B cell (primary cell): ENCODE results near the gene CHCHD6. TPM values are rescaled to one million over a fixed set of nuclear protein-coding genes. Genes with fewer than 3 reads are reported as not detected.

Experiments
- ATAC-seq: fragments of 200-7000 bp; cut with Tn5 transposase; one replicate; pipeline ENCODE4 v1.10.0; 2021; ENCODE audit warnings: low read depth, mild to moderate bottlenecking, moderate number of reproducible peaks, moderate library complexity
- CTCF ChIA-PET: fragments of 350-600 bp; sonication (Branson Sonifier 250); formaldehyde crosslinking; loops from one replicate; lab custom pipeline; 2021; ENCODE audit warnings: antibody characterized with exemption, inconsistent platforms; lab: Charles Lee
- POLR2A ChIA-PET: fragments of 350-600 bp; sonication (Branson Sonifier 250); formaldehyde crosslinking; loops from one replicate; lab custom pipeline; 2021; ENCODE audit warnings: antibody characterized with exemption; lab: Charles Lee
- DNase-seq: peaks from one replicate; pipeline ENCODE4 v3.0.0; 2013
- H2AFZ ChIP-seq: 2 replicates; pipeline ENCODE4 v1.6.1; 2012; ENCODE audit warnings: mild to moderate bottlenecking, low read depth, low read length; ENCODE audit not compliant: insufficient read depth, poor library complexity, severe bottlenecking
- H3K27ac ChIP-seq, 2 donors: 1 replicate in 1 of 2; 2 replicates in 1 of 2; pipeline ENCODE4 v1.5.1; 2012 to 2013; ENCODE audit warnings: low read length in 2 of 2, mild to moderate bottlenecking in 2 of 2, moderate library complexity in 1 of 2
- H3K27me3 ChIP-seq, 4 experiments: fragments of 200-600 bp in 1 of 4; sonication (generic) in 1 of 4; replicated peaks in 1 of 4; 1 replicate in 2 of 4; 2 replicates in 2 of 4; pipeline versions ENCODE4 v1.6.1 to v1.7.0; 2013 to 2016; ENCODE audit warnings: low read length in 3 of 4, mild to moderate bottlenecking in 2 of 4, mixed read lengths in 1 of 4, moderate library complexity in 1 of 4; ENCODE audit not compliant: insufficient read depth in 4 of 4, control insufficient read depth in 3 of 4; ENCODE audit errors: control extremely low read depth in 1 of 4
- H3K36me3 ChIP-seq, 2 experiments: replicated peaks in 1 of 2; 1 replicate in 1 of 2; 2 replicates in 1 of 2; pipeline versions ENCODE4 v1.6.1 to v1.7.1; 2013; ENCODE audit warnings: low read length in 1 of 2; ENCODE audit not compliant: insufficient read depth in 2 of 2, control insufficient read depth in 1 of 2; ENCODE audit errors: control extremely low read depth in 1 of 2, extremely low read depth in 1 of 2
- H3K4me1 ChIP-seq, 2 donors: fragments of 200-600 bp in 1 of 2; sonication (generic) in 1 of 2; 1 replicate in 1 of 2; 2 replicates in 1 of 2; pipeline versions ENCODE4 v1.5.1 to v1.6.1; 2013 to 2017; ENCODE audit warnings: low read length in 2 of 2; ENCODE audit not compliant: control insufficient read depth in 2 of 2, insufficient read depth in 2 of 2
- H3K4me2 ChIP-seq: replicated peaks from 2 replicates; pipeline ENCODE3; 2012; ENCODE audit warnings: mild to moderate bottlenecking, low read depth, low read length; ENCODE audit not compliant: poor library complexity, severe bottlenecking
- H3K4me3 ChIP-seq, 5 experiments: fragments of 200-600 bp in 1 of 5; sonication (generic) in 1 of 5; 1 replicate in 3 of 5; 2 replicates in 2 of 5; pipeline versions ENCODE4 v1.5.1 to v1.7.0; 2011 to 2016; ENCODE audit warnings: low read length in 4 of 5, mild to moderate bottlenecking in 4 of 5, low read depth in 2 of 5, control low read depth in 1 of 5, moderate library complexity in 1 of 5; ENCODE audit not compliant: insufficient read depth in 1 of 5; ENCODE audit errors: control extremely low read depth in 1 of 5, extremely low read depth in 1 of 5
- H3K79me2 ChIP-seq: fragments of 200-600 bp; sonication (generic); one replicate; pipeline ENCODE4 v1.6.0; 2016; ENCODE audit warnings: low read length; ENCODE audit not compliant: control insufficient read depth, insufficient read depth
- H3K9ac ChIP-seq: fragments of 200-600 bp; sonication (generic); 2 replicates; pipeline ENCODE4 v1.6.1; 2017; ENCODE audit warnings: mild to moderate bottlenecking, low read length, moderate library complexity
- H3K9me3 ChIP-seq, 3 donors: one replicate each; pipeline versions ENCODE4 v1.6.1 to v1.7.1; 2013; ENCODE audit warnings: low read length in 2 of 3; ENCODE audit not compliant: control insufficient read depth in 2 of 3, insufficient read depth in 1 of 3; ENCODE audit errors: control extremely low read depth in 1 of 3
- H4K20me1 ChIP-seq: 2 replicates; pipeline ENCODE4 v1.6.0; 2012; ENCODE audit warnings: mild to moderate bottlenecking, low read length; ENCODE audit not compliant: insufficient read depth, control insufficient read depth, poor library complexity, severe bottlenecking
- H3K27ac Mint-ChIP-seq: one replicate; pipeline ENCODE4 v1.8.0; 2021; ENCODE audit warnings: mixed read lengths
- H3K27me3 Mint-ChIP-seq: one replicate; pipeline ENCODE4 v1.8.0; 2021; ENCODE audit warnings: mixed read lengths
- H3K4me1 Mint-ChIP-seq: one replicate; pipeline ENCODE4 v1.8.0; 2021; ENCODE audit warnings: mixed read lengths
- H3K4me3 Mint-ChIP-seq: one replicate; pipeline ENCODE4 v1.8.0; 2021; ENCODE audit warnings: mixed read lengths
- H3K9me3 Mint-ChIP-seq: one replicate; pipeline ENCODE4 v1.8.0; 2022; ENCODE audit warnings: mixed read lengths; ENCODE audit not compliant: insufficient read depth
- EZH2 ChIP-seq: IDR thresholded peaks from 2 replicates; pipeline ENCODE4 v1.6.1; 2012; ENCODE audit warnings: borderline replicate concordance, low read depth, mild to moderate bottlenecking, moderate library complexity, low read length; ENCODE audit not compliant: insufficient read depth, poor library complexity, severe bottlenecking
- WGBS: methylation state at CpG from one replicate; pipeline ENCODE4 v1.1.5; 2013; ENCODE audit warnings: missing lambda C conversion rate; ENCODE audit not compliant: insufficient coverage; 5-methylcytosine and 5-hydroxymethylcytosine counted together
- intact Hi-C: fragments of 100-400 bp; cut with micrococcal nuclease; formaldehyde crosslinking; loops from one replicate; pipeline ENCODE4 v1.10.0; 2022
- polyA plus RNA-seq: library from polyadenylated mRNA; depleted of rRNA; stranded (reverse); fragments of >200 nt; gene quantifications from 2 replicates; pipeline ENCODE4 v1.2.3, GENCODE V29; 2012
- total RNA-seq, 2 donors: library from RNA; stranded (reverse); fragments of 120-200 nt in 1 of 2; gene quantifications; 1 replicate in 1 of 2; 2 replicates in 1 of 2; pipeline versions ENCODE4 v1.2.3 to v1.2.4, GENCODE V29; 2013 to 2022
- TF ChIP-seq, protein P1 (sequence below): fragments of 200-600 bp; IDR thresholded peaks from one replicate; pipeline ENCODE4 v1.8.0; 2022; ENCODE audit warnings: antibody characterized with exemption, mild to moderate bottlenecking

Gene CHCHD6
- total and polyA plus RNA-seq, 2 donors (not counting 1 experiment from before 2014, with no cell fraction given): 8.0 to 13.5 TPM

DNA sequence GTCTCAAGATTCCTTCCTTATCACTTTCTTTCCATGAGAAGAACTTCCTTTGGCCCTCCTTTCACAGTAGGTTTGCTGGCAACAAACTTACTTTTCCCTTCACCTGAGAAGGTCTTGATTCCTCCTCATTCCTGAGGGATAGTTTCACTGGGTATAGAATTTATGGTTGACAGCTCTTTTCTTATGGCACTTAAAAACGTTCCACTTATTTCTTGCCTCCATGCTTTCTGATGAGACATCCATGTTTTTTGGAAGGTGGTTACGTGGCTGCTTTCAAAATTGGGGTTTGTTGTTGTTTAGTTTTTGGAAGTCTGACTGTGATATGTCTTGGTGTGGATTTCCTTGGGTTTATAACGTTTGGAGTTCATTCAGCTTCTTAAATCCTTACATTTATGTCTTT, 270.7 kb downstream of the CHCHD6 start:
- Mint-ChIP-seq H3K4me1 (peaks cover 15% of the 10 kb centered on the region), H3K9me3 (peaks cover 7% of the 10 kb centered on the region), H3K27me3 (peaks cover 35% of the 10 kb centered on the region), H3K27ac (no peak overlapping the region), H3K4me3 (no peak overlapping the region)
- no peaks in the 10 kb centered on the region for H4K20me1 ChIP-seq
- peaks cover 0 to 26% (median 3%) of the 10 kb centered on the region in 4 experiments for H3K27me3 ChIP-seq
- no peak for DNase-seq
- H3K4me1 ChIP-seq: peaks cover 3 to 4% of the 10 kb centered on the region in 2 donors
- no peak overlapping the region for H3K4me3 ChIP-seq
- no peak overlapping the region for H3K9ac ChIP-seq
- no peak overlapping the region for H2AFZ ChIP-seq
- intact Hi-C loops: no loop called here
- H3K36me3 ChIP-seq: no peaks in the 10 kb centered on the region
- CTCF ChIA-PET: no interaction called here
- no peaks in the 10 kb centered on the region for H3K79me2 ChIP-seq
- no CpG with 5 or more reads among the region's 3 CpGs for WGBS
- no peak overlapping the region for H3K4me2 ChIP-seq
- no peak for ATAC-seq
- TF ChIP-seq EZH2: no peak
- TF ChIP-seq, protein P1, sequence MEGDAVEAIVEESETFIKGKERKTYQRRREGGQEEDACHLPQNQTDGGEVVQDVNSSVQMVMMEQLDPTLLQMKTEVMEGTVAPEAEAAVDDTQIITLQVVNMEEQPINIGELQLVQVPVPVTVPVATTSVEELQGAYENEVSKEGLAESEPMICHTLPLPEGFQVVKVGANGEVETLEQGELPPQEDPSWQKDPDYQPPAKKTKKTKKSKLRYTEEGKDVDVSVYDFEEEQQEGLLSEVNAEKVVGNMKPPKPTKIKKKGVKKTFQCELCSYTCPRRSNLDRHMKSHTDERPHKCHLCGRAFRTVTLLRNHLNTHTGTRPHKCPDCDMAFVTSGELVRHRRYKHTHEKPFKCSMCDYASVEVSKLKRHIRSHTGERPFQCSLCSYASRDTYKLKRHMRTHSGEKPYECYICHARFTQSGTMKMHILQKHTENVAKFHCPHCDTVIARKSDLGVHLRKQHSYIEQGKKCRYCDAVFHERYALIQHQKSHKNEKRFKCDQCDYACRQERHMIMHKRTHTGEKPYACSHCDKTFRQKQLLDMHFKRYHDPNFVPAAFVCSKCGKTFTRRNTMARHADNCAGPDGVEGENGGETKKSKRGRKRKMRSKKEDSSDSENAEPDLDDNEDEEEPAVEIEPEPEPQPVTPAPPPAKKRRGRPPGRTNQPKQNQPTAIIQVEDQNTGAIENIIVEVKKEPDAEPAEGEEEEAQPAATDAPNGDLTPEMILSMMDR: no peak
- no peak overlapping the region for H3K27ac ChIP-seq
- peaks cover 2 to 23% (median 18%) of the 10 kb centered on the region in 3 donors for H3K9me3 ChIP-seq
- POLR2A ChIA-PET: no interaction called here

DNA sequence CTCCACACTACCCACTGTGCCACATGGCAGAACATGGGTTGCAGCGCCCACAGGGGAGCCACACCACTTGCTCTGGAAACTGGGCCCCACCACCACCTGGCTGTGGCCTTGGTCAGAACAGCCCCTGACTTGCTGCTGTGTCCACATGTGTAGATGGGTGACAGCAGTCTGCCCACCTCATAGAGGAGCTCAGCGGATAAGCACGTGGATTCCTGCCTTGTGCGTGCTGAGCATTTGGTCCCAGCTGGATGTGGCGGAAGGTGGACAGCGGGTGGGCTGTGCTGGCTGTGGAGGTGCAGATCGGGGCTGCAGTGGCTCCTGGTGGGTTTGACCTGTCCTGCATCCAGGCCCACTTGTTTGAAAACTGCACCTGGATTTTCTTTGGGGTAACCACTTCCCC, 272.9 kb downstream of the CHCHD6 start:
- Mint-ChIP-seq H3K4me1 (peaks cover 16% of the 10 kb centered on the region), H3K27me3 (peaks cover 31% of the 10 kb centered on the region), H3K27ac (no peak overlapping the region), H3K9me3 (peaks cover 7% of the 10 kb centered on the region), H3K4me3 (no peak overlapping the region)
- TF ChIP-seq EZH2: no peak
- TF ChIP-seq, protein P1: no peak
- intact Hi-C loops: no loop called here
- Histone ChIP-seq H2AFZ (no peak overlapping the region), H3K4me2 (no peak overlapping the region), H3K9me3 (peaks cover 2 to 32% (median 18%) of the 10 kb centered on the region in 3 donors), H3K4me1 (peaks cover 8 to 9% of the 10 kb centered on the region in 2 donors), H3K79me2 (no peaks in the 10 kb centered on the region), H3K27ac (no peak overlapping the region), H3K36me3 (no peaks in the 10 kb centered on the region), H3K4me3 (no peak overlapping the region), H3K9ac (no peak overlapping the region), H4K20me1 (no peaks in the 10 kb centered on the region), H3K27me3 (peaks cover 0 to 31% (median 3%) of the 10 kb centered on the region in 4 experiments)
- no peak for ATAC-seq
- WGBS: 91% methylated on average over 7 of the region's 7 CpGs
- DNase-seq: no peak
- ChIA-PET CTCF (no interaction called here), POLR2A (no interaction called here)
